HG03439 (cell line): ENCODE results near the gene WAPL.

Source experiments
- ATAC-seq: cut with Tn5 transposase; IDR thresholded peaks from one replicate; pipeline ENCODE4 v1.9.1; 2021; ENCODE audit warnings: mild to moderate bottlenecking, moderate library complexity; ENCODE audit not compliant: unreplicated experiment

The WAPL gene

GRCh38 chr10:86481761-86482160, 39.8 kb downstream of the WAPL start:
- ATAC-seq = no peak

DNA sequence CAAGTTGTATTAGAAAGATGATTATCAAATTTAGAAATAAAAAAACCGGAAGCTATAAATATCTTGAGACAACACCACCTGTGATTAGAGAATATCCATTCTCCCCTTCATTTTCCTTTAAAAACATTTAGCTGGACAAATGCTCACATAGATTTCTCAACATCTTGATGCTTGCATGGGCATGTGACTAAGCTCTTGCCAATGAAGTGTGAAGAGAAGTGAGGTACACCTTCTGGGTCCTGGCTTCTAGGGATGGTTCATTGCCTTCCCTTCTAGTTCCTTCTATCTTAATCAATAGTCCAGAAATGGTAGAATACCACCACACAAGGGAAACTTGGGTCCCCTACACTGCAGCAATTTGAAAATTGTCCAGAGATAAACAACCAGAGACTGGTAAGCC, 41.0 kb downstream of the WAPL start:
- no peak for ATAC-seq

DNA sequence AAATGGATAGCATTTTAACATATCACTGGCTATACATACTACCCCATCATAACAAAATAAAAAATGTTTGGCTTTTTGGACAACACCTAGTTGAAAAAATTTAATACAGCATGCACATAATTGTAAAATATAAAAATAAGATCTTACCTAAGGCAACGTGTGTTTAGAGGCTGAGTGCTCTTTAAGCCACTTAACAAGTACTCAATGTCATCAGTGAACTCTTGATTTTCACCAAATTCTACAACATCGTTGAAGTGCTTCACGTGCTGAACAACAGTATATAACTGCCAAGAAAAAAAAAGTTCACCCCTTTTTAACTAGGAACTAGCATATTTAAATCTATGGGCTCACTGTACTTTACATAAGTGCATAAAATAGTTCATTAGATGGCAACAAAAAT, 49.5 kb downstream of the WAPL start:
- no peak for ATAC-seq

DNA sequence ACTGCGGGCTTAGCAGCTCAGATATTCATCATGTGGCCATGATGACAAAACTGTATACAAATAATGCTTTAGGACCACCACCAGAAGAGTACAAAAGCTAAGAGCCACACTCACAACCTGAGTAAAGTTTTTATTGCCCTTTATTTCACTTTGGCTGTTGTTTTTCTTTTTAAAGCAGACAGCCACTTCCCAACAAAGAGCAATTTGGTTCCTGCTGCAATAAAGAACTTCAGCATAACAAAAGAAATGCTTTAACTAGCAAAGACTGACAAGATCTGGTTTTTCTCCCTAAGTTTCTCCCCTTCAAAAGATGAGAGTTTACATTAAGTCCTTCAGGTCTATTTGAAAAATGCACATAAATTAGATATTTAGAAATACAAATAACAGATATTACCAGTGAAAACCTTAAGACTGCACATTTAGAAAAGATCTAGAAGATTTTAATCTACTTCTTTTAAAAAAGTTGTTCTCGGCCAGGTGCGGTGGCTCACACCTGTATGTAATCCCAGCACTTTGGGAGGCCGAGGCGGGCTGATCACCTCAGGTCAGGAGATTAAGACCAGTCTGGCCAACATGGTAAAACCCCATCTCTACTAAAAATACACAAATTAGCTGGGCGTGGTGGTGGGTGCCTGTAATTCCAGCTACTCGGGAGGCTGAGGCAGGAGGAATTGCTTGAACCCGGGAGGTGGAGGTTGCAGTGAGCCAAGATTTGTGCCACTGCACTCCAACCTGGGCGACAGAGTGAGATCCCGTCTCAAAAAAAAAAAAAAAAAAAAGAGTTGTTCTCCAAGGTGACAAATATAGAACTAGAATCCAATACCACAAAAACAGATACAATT, 59.4 kb downstream of the WAPL start:
- no peak for ATAC-seq

DNA sequence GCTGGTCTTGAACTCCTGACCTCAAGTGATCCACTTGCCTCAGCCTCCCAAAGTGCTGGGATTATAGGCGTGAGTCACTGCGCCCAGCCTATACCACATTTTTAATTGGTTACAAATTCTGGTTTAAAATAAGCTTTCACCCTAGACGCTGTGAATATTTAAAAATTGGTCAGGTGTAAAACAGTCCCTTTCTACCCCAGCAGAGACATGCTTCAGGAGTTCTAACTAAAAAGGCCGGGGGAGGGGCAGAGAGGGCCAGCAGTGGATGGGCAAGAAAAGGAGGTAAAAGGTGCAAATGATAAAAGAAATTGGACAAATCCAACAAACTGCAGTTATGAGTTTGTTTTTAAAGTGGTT, 70.0 kb downstream of the WAPL start:
- no peak for ATAC-seq

GRCh38 chr10:86450806-86451603, 70.6 kb downstream of the WAPL start:
- no peak for ATAC-seq

DNA sequence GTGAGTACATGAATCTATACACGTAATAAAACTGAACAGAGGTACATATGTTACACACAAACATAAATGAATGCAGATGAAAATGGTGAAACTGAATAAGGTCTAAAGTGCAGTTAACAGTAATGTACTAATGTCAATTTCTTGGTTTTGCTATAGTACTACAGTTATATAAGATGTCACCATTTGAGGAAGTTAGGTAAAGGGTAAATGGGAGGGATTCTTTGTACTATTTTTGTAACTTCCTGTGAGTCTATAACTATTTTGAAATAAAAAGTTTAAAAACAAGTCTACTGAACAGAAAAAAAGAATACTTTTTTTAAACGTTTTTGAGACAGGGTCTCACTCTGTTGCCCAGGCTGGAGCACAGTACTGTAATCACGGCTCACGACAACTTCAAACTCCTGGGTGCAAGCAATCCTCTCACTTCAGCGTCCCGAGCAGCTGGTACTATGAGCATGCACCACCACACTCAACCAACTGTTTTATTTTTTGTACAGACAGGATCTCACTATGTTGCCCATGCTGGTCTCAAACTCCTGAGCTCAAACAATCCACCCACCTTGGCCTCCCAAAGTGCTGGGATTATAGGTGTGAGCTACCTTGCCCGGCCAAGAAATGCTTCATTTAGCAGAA, 71.5 kb downstream of the WAPL start:
- no peak for ATAC-seq

DNA sequence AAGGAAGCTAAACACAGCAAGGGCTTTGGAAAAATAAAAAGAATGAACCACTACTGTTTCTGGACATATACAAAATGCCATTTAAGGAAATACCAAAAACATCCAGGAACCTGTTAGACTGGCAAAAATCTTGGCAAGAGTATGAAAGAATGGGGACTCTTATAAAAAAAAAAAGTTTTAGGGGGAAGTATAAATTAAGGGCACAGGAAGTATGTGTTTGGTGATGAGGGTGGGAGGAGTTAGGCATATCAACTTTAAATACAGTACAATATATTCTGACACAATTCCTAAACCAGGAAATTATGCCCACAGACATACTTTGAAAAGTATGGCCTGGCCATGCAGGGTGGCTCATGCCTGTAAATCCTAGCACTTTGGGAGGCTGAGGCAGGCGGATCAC, 74.2 kb downstream of the WAPL start:
- no peak for ATAC-seq

DNA sequence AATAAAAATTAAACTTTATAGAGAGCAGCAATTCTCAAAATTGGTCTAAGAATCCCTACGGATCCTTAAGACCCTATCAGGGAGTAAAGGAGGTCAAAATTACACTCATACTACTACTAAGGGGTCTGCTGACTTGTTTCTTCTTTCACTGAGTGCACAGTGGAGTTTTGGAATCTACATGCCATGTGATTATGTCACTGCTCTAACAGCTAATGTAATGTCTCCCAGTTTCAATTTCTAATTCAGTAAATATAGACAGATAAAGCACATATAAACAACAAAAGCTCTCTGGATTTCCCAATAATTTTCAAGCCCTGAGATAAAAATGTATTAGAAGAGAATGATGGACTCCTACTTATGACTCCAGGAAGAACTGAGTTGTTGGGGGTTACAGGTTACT, 74.6 kb downstream of the WAPL start:
- ATAC-seq = no peak

DNA sequence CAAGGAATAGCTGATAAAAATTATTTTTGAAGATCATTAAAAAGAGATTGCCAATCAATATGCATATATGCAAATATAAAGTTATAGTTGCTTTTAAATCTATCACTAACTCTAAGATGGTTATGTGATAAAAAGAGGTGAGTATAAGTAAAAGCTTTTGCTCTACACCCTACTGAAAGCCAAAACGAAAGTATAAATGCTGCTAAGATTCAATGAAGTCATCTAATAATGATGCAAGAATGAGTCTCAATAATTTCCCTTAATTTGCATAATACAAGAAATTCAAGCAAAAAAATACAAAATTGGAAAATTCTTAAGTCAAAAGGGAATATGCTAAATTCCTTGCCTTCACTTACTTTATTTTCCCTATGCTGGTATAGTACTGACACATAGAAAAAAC, 75.2 kb downstream of the WAPL start:
- ATAC-seq = no peak

DNA sequence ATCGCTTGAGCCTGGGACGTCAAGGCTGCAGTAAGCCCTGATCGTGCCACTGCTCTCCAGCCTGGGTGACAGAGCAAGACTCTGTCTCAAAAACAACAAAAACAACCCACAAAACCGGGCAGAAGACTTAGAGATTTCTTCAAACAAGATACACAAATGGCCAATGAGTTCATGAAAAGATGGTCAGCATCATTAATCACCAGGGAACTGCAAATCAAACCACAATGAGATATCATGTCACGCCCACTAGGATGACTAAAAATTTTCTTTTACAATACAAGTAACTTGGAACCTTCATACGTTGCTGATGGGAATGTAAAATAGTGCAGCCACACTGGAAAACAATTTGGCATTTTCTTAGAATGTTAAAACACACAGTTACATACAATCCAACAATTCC, 77.7 kb downstream of the WAPL start:
- ATAC-seq = no peak

- ATAC-seq = no peak
These were observed 78.5 kb downstream of the WAPL start for GRCh38 chr10:86443069-86443468.

DNA sequence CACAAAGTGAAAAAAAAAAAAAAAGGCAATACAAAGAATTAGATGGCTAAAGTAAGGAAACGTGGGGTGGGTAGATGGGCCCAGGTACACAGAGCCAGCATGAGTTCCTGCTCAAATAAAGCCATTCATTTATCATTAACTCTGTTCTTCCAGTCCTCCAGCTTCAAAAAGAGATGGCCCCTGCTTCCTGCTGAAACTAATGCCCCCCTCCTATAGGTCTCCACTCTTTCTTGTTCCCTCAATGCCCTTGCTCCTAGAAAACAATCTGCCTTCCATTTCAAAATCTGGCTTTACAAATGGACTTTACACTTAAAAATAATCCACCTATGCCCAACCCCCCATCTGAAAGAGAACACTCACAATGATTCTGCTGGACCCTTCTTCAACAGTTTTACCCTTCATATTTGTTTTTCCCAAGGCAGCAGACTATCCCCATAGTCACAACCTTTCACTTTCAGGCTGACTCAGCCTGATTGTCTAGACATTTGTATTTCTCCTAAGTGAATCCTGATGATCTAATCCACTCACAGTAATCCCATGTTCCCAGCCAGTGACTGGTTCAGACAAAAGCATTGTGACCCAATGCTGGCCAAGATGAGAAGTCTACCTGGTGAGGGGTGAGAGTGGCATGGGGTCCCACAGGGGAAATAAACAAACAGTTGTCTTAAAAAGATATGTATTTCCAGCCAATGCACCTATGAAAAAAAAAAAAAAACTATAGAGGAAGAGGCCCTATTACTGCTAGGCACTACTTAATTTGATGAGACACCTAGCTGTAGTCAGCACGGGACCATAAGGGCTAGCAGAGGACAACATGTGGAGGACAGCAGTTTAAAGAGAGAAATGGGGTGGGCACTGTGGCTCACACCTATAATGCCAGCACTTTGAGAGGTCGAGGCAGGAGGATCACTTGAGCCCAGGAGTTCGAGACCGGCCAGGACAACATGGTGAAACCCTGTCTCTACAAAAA, 80.4 kb downstream of the WAPL start:
- no peak for ATAC-seq

GRCh38 chr10:86439544-86439943, 82.0 kb downstream of the WAPL start:
- no peak for ATAC-seq

DNA sequence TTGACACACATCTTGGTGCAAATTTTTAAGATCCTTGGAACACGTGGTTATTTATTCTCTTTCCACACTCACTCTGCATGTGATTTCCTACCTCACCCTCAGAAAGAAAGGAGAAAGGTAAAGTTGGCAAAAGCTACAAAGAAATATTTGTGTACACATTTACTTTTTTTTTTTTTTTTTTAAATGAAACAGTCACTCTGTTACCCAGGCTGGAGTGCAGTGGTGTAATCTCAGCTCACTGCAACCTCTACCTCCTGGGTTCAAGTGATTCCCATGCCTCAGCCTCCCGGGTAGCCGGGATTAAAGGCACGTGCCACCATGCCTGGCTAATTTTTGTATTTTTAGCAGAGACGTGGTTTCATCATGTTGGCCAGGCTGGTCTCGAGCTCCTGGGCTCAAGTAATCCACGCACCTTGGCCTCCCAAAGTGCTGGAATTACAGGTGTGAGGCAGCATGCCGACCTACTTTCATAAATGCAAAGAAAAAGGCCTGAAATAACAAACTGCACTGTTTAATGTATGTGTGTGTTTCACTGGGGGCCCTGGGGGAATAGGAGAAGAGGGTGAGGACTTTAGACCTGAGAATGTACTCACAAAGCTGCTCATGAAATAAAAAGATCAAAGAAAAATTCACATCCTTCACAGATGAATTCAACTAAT, 83.4 kb downstream of the WAPL start:
- ATAC-seq = no peak

- ATAC-seq = no peak
These were observed 84.1 kb downstream of the WAPL start for GRCh38 chr10:86437447-86437846.

DNA sequence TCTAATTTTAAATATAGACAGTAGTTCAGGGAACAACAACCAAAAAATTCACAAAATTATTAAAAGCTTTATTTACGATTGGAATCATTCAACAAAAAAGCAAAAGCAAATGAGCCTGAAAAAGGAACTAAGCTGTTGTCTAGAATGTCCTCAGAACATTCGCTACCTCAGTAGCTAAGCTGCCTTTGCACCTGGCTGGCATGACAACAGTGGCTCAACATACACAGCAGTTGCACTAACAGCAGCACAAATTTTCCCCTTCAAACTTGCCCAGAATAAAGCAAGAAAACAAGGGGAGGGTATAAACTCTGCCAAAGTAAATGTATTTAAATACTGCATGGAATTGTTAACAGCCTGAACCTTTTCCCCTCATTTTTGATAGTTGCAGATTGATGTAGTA, 84.6 kb downstream of the WAPL start:
- ATAC-seq = no peak

DNA sequence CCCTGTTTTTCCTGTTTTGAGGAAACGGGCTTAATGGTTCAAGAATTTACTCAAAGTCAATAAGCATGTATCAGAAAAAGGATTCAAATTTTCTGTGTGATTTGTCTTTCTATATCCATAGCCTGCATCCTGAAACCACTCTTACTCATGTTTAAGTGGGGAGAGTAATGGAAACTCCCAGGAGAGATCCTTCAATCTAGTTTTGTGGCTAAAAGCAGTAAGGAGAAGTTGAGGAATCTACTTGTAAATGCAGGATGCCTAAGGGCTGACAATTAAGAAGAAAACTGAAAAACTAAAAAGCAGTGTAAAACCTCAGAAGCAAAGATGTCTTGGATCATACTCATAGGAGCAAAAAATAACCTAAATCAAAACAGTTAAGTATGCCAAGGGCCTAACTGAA, 86.9 kb downstream of the WAPL start:
- ATAC-seq = no peak

GRCh38 chr10:86423739-86424138, 97.9 kb downstream of the WAPL start:
- no peak for ATAC-seq

DNA sequence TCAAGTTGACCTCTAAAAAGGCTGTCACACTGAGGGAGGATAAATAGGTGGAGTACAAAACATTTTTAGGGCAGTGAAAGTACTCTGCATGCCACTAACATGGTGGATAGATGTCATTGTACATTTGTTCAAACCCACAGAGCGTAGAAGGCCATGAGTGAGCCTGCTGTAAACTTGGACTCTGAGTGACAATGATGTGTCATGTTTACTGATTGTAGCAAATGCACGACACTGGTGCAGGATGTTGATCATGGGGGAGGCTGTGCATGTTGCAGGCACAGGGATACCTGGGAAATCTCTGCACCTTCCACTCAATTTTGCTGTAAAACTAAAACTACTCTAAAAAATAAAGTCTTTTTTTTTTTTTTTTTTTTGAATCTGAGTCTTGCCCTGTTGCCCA, 102.5 kb downstream of the WAPL start:
- ATAC-seq = no peak
